K562 (cell line): ENCODE measurements around the gene STYX. TPM values are rescaled to one million over a fixed set of nuclear protein-coding genes. Genes with fewer than 3 reads are reported as not detected.

Experiments used
- CAMTA2 ChIP-seq: fragments of 250-450 bp; sonication (Bioruptor Pico); conservative IDR thresholded peaks from 2 replicates; pipeline ENCODE4 v1.5.1; 2022
- CEBPB ChIP-seq: fragments of 450-650 bp; IDR thresholded peaks from 2 replicates; pipeline ENCODE4 v1.6.1; 2016; ENCODE audit warnings: missing genetic modification characterization, missing compliant biosample characterization
- DIDO1 ChIP-seq: fragments of 450-650 bp; IDR thresholded peaks from 2 replicates; pipeline ENCODE4 v1.6.1; 2016; ENCODE audit warnings: low read depth, missing biosample characterization, missing genetic modification characterization
- EGR1 ChIP-seq: fragments of 450-650 bp; conservative IDR thresholded peaks from 2 replicates; pipeline ENCODE4 v1.6.1; 2017; ENCODE audit warnings: mild to moderate bottlenecking
- MAFK ChIP-seq: IDR thresholded peaks from 2 replicates; pipeline ENCODE4 v1.6.1; 2011; ENCODE audit warnings: low read length, improper control_type of control experiment
- MGA ChIP-seq: fragments of 450-650 bp; IDR thresholded peaks from 2 replicates; pipeline ENCODE4 v1.6.1; 2016; ENCODE audit warnings: mild to moderate bottlenecking, moderate library complexity
- PCBP2 ChIP-seq: fragments of 200-400 bp; formaldehyde crosslinking; IDR thresholded peaks from 2 replicates; pipeline ENCODE4 v1.6.1; 2018; ENCODE audit warnings: low read length, low read depth, mild to moderate bottlenecking, moderate library complexity; ENCODE audit not compliant: poor library complexity, severe bottlenecking
- POLR2AphosphoS2 ChIP-seq: IDR thresholded peaks from 2 replicates; pipeline ENCODE4 v1.6.1; 2012; ENCODE audit warnings: low read length, improper control_type of control experiment
- RNF219 ChIP-seq: fragments of 250-450 bp; sonication (Bioruptor Pico); IDR thresholded peaks from 2 replicates; pipeline ENCODE4 v1.5.0; 2022; ENCODE audit warnings: mild to moderate bottlenecking
- SAFB ChIP-seq: fragments of 200-400 bp; formaldehyde crosslinking; IDR thresholded peaks from 2 replicates; pipeline ENCODE4 v1.6.1; 2017; ENCODE audit warnings: low read depth, low read length, borderline replicate concordance
- TCFL5 ChIP-seq: fragments of 250-450 bp; sonication (Bioruptor Pico); conservative IDR thresholded peaks from 2 replicates; pipeline ENCODE4 v1.6.1; 2021; ENCODE audit warnings: mild to moderate bottlenecking, moderate library complexity, matching md5 sums
- ZC3H8 ChIP-seq: fragments of 450-650 bp; IDR thresholded peaks from 2 replicates; pipeline ENCODE4 v1.6.1; 2017
- ZNF174 ChIP-seq: fragments of 250-450 bp; sonication (Bioruptor Pico); IDR thresholded peaks from 2 replicates; pipeline ENCODE4 v1.4.0; 2020; ENCODE audit warnings: mild to moderate bottlenecking
- ZNF655 ChIP-seq: fragments of 250-450 bp; sonication (Bioruptor Pico); IDR thresholded peaks from 2 replicates; pipeline ENCODE4 v1.5.0; 2021
- polyA plus RNA-seq, 8 experiments: library from polyadenylated mRNA; depleted of rRNA in 4 of 8; stranded (reverse) in 5 of 8; unstranded in 3 of 8; fragments of >200 nt; fragmentation: Nextera tagmentation in 2 of 8; fragmentation: Illumina TruSeq in 1 of 8; extraction: Ambion mirVana in 2 of 8; extraction: Trizol in 1 of 8; gene quantifications; 2 replicates each; pipeline versions ENCODE4 v1.2.1 to v1.2.3, GENCODE V29; 2011 to 2014; ENCODE audit warnings: inconsistent platforms in 1 of 8, missing spikeins in 1 of 8
- total RNA-seq, 7 experiments: library from RNA; depleted of rRNA in 6 of 7; stranded (reverse); fragments of >200 nt in 6 of 7; fragmentation: Illumina TruSeq in 2 of 7; extraction: Trizol in 2 of 7; gene quantifications; 2 replicates each; pipeline versions ENCODE4 v1.2.1 to v1.2.3, GENCODE V29; 2011 to 2021; ENCODE audit warnings: low replicate concordance in 1 of 7

STYX gene
- total and polyA plus RNA-seq, 9 of the 15 experiments (the other 6 are each of a cell fraction or from before 2014, with no cell fraction given), result 5.0 to 15.4 (median 10.6) TPM

GRCh38 chr14:52729925-52730708, at the start of gene STYX (continued):
- TF ChIP-seq ZNF655 (CRISPR knock-in tag) (no peak), TCFL5 (no peak), ZC3H8 (no peak), POLR2AphosphoS2 (0 out of 2 replicates have a peak, but pooled peaks have one; percentile 66), MGA (no peak), RNF219 (no peak), PCBP2 (no peak), DIDO1 (tag) (no peak), EGR1 (peak; percentile 95), CAMTA2 (no peak), ZNF174 (CRISPR knock-in tag) (no peak), MAFK (no peak), SAFB (peak; percentile 23; the same call in 1 of the 2 replicates), CEBPB (tag) (no peak)
